Nephron progenitor cell (in vitro differentiated cells): ENCODE measurements around the gene NET1.
"Not testable (repeated sequence)": the region's sequence is repeated elsewhere in the genome, so short reads cannot be mapped to it uniquely, and the experiment has no call there.

ENCODE experiments used
- DNase-seq: peaks from one replicate; pipeline ENCODE4 v3.0.0; 2021
- H3K27ac Mint-ChIP-seq: 2 replicates; pipeline ENCODE4 v1.8.0; 2021; ENCODE audit warnings: mild to moderate bottlenecking, moderate library complexity, mixed read lengths
- H3K27me3 Mint-ChIP-seq: 2 replicates; pipeline ENCODE4 v1.8.0; 2021; ENCODE audit warnings: mild to moderate bottlenecking, low read depth, mixed read lengths; ENCODE audit not compliant: poor library complexity
- H3K36me3 Mint-ChIP-seq: 2 replicates; pipeline ENCODE4 v1.8.0; 2021; ENCODE audit warnings: low read depth, mixed read lengths
- H3K4me1 Mint-ChIP-seq: 2 replicates; pipeline ENCODE4 v1.8.0; 2021; ENCODE audit warnings: mixed read lengths
- H3K4me3 Mint-ChIP-seq: 2 replicates; pipeline ENCODE4 v1.8.0; 2021; ENCODE audit warnings: mild to moderate bottlenecking, moderate library complexity, mixed read lengths
- H3K9me3 Mint-ChIP-seq: 2 replicates; pipeline ENCODE4 v1.8.0; 2021; ENCODE audit warnings: mild to moderate bottlenecking, moderate library complexity, mixed read lengths
- TF ChIP-seq, protein P1 (sequence below): fragments of 200-600 bp; sonication (generic); IDR thresholded peaks from 2 replicates; pipeline ENCODE4 v1.5.0; 2021; ENCODE audit warnings: antibody characterized with exemption

The NET1 gene

DNA sequence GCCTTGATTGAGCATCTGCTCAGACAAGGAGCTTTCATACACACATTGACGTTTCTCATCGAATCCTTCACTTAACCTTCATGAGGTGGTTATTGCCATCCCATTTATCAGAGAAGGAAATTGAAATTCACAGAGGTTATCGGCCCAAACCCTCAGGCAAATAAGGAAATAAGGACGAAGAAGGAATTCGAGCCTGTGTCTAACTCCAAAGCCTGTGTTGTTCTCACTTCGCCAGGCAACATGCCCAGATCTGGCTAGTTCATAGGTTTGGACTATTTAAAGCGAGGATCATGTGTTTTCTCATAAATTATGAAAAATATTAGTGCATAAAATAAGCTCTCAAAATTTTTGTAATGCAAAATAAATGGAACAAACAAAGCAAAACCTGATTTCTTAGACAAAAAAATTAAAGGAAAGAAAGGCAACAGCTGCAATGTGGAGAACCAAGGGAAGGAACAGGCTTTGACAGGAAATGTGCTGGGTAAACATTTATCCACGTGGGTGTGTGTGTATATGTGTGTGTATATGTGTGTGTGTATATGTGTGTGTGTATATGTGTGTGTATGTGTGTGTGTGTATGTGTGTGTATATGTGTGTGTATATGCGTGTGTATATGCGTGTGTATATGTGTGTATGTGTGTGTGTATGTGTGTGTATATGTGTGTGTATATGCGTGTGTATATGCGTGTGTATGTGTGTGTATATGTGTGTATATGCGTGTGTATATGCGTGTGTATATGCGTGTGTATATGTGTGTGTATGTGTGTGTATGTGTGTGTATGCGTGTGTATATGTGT is 42.8 kb upstream of the NET1 start:
- TF ChIP-seq, protein P1, sequence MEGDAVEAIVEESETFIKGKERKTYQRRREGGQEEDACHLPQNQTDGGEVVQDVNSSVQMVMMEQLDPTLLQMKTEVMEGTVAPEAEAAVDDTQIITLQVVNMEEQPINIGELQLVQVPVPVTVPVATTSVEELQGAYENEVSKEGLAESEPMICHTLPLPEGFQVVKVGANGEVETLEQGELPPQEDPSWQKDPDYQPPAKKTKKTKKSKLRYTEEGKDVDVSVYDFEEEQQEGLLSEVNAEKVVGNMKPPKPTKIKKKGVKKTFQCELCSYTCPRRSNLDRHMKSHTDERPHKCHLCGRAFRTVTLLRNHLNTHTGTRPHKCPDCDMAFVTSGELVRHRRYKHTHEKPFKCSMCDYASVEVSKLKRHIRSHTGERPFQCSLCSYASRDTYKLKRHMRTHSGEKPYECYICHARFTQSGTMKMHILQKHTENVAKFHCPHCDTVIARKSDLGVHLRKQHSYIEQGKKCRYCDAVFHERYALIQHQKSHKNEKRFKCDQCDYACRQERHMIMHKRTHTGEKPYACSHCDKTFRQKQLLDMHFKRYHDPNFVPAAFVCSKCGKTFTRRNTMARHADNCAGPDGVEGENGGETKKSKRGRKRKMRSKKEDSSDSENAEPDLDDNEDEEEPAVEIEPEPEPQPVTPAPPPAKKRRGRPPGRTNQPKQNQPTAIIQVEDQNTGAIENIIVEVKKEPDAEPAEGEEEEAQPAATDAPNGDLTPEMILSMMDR: no peak
- no peak for DNase-seq
- H3K27me3 Mint-ChIP-seq: peaks cover 17% of the 10 kb centered on the region
- H3K36me3 Mint-ChIP-seq: no peaks in the 10 kb centered on the region
- H3K4me1 Mint-ChIP-seq: peaks cover 28% of the 10 kb centered on the region
- no peak overlapping the region for H3K4me3 Mint-ChIP-seq
- H3K9me3 Mint-ChIP-seq: peaks cover 46% of the 10 kb centered on the region
- no peak overlapping the region for H3K27ac Mint-ChIP-seq

DNA sequence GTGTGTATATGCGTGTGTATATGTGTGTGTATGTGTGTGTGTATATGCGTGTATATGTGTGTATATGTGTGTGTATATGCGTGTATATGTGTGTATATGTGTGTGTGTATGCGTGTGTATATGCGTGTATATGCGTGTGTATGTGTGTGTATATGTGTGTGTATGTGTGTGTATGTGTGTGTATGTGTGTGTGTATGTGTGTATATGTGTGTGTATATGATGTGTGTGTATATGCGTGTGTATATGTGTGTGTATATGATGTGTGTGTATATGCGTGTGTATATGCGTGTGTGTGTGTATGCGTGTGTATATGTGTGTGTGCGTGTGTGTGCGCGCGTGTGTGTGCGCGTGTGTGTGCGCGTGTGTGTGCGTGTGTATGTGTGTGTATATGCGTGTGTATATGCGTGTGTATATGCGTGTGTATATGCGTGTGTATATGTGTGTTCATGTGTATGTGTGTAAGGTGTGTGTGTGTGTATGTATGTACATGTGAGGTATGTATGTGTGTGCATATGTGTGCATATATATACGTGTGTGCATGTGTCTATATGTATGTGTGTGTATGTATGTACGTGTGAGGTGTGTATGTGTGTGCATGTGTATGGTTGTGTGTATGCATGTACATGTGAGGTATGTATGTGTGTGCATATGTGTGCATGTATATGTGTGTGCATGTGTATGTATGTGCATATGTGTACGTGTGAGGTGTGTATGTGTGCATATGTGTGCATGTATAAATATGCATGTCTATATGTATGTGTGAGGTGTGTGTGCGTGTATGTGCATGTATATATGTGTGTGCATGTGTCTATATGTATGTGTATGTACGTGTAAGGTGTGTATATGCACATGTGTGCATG is 41.6 kb upstream of the NET1 start:
- Mint-ChIP-seq H3K4me1 (peaks cover 17% of the 10 kb centered on the region), H3K9me3 (peaks cover 46% of the 10 kb centered on the region), H3K36me3 (no peaks in the 10 kb centered on the region), H3K27me3 (peaks cover 13% of the 10 kb centered on the region), H3K4me3 (no peak overlapping the region), H3K27ac (peak overlapping the region; percentile 88)
- TF ChIP-seq, protein P1: no peak
- no peak for DNase-seq

DNA sequence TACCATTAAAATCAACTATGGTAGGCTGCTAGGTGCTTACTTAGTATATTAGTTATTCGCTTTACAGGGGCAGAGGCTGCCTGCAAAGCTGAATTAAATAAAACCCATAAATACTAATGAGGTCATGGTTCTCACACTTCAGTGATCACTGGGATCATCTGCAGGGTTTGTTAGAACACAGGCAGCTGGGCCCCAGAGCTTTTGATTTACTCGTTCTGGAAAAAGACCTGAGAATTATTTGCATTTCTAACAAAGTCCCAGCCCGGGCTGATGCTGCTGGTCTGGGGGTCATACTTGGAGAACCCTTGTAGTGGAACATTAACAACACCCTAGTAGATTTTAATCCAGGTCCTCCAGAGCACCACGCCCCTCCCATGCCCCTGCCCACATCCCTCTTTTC is 39.0 kb upstream of the NET1 start:
- TF ChIP-seq, protein P1: no peak
- H3K4me1 Mint-ChIP-seq: peaks cover 6% of the 10 kb centered on the region
- H3K4me3 Mint-ChIP-seq: no peak overlapping the region
- H3K9me3 Mint-ChIP-seq: peaks cover 46% of the 10 kb centered on the region
- no peaks in the 10 kb centered on the region for H3K36me3 Mint-ChIP-seq
- no peak for DNase-seq
- H3K27me3 Mint-ChIP-seq: peaks cover 3% of the 10 kb centered on the region
- H3K27ac Mint-ChIP-seq: no peak overlapping the region

DNA sequence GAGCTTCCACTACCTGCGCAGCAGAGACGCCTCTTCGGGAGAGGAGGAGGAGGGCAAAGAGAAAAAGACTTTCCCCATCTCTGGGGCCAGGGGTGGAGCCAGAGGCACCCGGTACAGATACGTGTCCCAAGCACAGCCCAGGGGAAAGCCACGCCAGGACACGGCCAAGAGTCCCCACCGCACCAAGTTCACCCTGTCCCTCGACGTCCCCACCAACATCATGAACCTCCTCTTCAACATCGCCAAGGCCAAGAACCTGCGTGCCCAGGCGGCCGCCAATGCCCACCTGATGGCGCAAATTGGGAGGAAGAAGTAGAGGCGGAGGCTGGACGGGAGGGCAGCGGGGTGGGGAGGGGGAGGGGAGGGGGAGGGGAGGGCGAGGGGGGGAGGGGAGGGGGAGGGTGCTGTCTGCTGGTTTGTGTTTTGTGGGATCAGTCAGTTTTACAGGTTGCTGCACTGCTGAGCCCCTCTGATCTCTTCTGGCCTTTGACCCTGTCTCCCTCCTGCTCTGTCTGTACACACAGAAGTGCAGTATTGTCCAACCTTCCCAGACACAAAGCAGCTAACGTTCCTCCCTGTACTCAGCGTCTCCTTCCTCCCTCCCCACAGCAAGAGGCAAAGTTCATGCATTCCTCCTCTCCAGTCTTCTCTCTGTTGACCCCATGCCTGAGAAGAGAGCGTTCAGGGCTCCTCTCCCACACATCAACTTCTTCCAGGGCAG is 38.3 kb upstream of the NET1 start:
- Mint-ChIP-seq H3K36me3 (no peaks in the 10 kb centered on the region), H3K27me3 (peaks cover 4% of the 10 kb centered on the region), H3K4me1 (peaks cover 6% of the 10 kb centered on the region), H3K9me3 (peaks cover 44% of the 10 kb centered on the region), H3K27ac (peak overlapping the region; percentile 49), H3K4me3 (peak overlapping the region; percentile 37)
- DNase-seq: no peak
- TF ChIP-seq, protein P1: no peak

DNA sequence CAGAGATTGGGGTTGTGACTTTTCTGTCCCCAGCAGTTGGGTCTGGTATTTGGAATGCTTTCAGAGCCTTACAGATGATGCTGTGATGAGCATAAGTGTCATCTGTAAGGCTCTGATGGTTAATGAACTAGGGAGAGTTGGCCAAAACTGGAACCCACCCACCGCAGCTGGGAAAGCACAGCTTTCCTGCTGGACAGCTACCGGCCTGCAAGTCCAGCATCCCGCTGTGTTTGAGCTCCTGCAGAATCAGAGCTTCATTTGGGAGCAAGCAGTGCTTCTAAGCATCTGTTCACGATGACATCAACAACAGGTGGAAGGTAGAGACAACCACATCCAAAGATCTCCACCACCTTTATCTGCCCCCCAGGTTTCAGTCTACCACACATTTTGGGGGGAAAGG is 35.9 kb upstream of the NET1 start:
- H3K4me3 Mint-ChIP-seq: no peak overlapping the region
- no peak overlapping the region for H3K27ac Mint-ChIP-seq
- no peak for DNase-seq
- H3K27me3 Mint-ChIP-seq: peaks cover 6% of the 10 kb centered on the region
- H3K4me1 Mint-ChIP-seq: peaks cover 6% of the 10 kb centered on the region
- TF ChIP-seq, protein P1: no peak
- peaks cover 28% of the 10 kb centered on the region for H3K9me3 Mint-ChIP-seq
- no peaks in the 10 kb centered on the region for H3K36me3 Mint-ChIP-seq

DNA sequence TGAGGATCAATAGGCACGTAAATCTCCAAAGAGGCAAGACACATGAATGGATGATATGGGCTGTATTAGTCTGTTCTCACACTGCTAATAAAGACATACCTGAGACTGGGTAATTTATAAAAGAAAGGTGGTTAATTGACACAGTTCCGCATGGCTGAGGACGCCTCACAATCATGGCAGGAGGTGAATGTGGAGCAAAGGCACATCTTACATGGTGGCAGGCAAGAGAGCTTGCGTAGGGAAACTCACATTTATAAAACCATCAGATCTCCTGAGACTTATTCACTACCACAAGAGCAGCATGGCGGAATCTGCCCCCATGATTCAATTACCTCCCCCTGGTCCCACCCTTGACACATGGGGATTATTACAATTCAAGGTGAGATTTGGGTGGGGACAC is 33.2 kb upstream of the NET1 start:
- H3K9me3 Mint-ChIP-seq: peaks cover 12% of the 10 kb centered on the region
- not testable (repeated sequence) for DNase-seq, H3K27ac Mint-ChIP-seq, H3K36me3 Mint-ChIP-seq, H3K4me3 Mint-ChIP-seq, H3K4me1 Mint-ChIP-seq, H3K27me3 Mint-ChIP-seq

DNA sequence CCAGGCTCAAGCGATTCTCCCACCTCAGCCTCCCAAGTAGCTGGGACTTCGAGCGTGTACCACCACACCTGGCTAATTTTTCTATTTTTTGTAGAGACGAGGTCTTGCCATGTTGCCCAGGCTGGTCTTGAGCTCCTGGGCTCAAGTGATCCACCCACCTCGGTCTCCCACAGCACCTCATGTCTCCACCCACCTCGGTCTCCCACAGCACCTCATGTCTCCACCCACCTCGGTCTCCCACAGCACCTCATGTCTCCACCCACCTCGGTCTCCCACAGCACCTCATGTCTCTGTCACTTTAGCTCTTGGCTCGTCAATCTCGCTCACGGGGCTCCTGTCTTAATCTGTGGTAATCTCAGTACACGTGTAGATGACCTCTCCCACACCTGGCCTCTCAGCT is 32.0 kb upstream of the NET1 start:
- H3K4me1 Mint-ChIP-seq, H3K4me3 Mint-ChIP-seq, H3K27me3 Mint-ChIP-seq, H3K9me3 Mint-ChIP-seq, DNase-seq, H3K36me3 Mint-ChIP-seq, H3K27ac Mint-ChIP-seq: not testable (repeated sequence)
